ENCODE results near the gene HAO2.

Gene HAO2

GRCh38 chr1:119435052-119435451 is 66.5 kb downstream of the HAO2 start:
- no peak for TF ChIP-seq USF1 (IDR thresholded peaks at IDR 0.05)
- TF ChIP-seq REST (IDR thresholded peaks at IDR 0.05; ENCODE audit: low read depth) = no peak
- no peak for TF ChIP-seq ZBTB7A (IDR thresholded peaks at IDR 0.05; ENCODE audit: low read depth)
- TF ChIP-seq TEAD4 (IDR thresholded peaks at IDR 0.05) = no peak
- TF ChIP-seq CEBPB (IDR thresholded peaks at IDR 0.05) = no peak
- no peak for TF ChIP-seq MAX (IDR thresholded peaks at IDR 0.05)
- TF ChIP-seq CREB1 (IDR thresholded peaks at IDR 0.05; ENCODE audit: low read depth) = no peak
- TF ChIP-seq EGR1 (IDR thresholded peaks at IDR 0.05) = no peak
- no peak for TF ChIP-seq YY1 (IDR thresholded peaks at IDR 0.05; ENCODE audit: low read depth)
- no peak for TF ChIP-seq NFIC (IDR thresholded peaks at IDR 0.05)
- no peak for TF ChIP-seq TCF12 (IDR thresholded peaks at IDR 0.05; ENCODE audit: low read depth)
- no peak for TF ChIP-seq RAD21 (IDR thresholded peaks at IDR 0.05; ENCODE audit: low read depth)
- no peak for TF ChIP-seq FOXM1 (IDR thresholded peaks at IDR 0.05; ENCODE audit: borderline replicate concordance, low read depth)
- no peak for TF ChIP-seq EP300 (IDR thresholded peaks at IDR 0.05; ENCODE audit: borderline replicate concordance)
- no peak for TF ChIP-seq TAF1 (IDR thresholded peaks at IDR 0.05; ENCODE audit: low read depth)

- TF ChIP-seq TCF12 (IDR thresholded peaks at IDR 0.05; ENCODE audit: low read depth) (no peak), FOXM1 (IDR thresholded peaks at IDR 0.05; ENCODE audit: borderline replicate concordance, low read depth) (no peak), MAX (IDR thresholded peaks at IDR 0.05) (no peak), RAD21 (IDR thresholded peaks at IDR 0.05; ENCODE audit: low read depth) (no peak), TAF1 (IDR thresholded peaks at IDR 0.05; ENCODE audit: low read depth) (no peak), TEAD4 (IDR thresholded peaks at IDR 0.05) (no peak), ZBTB7A (IDR thresholded peaks at IDR 0.05; ENCODE audit: low read depth) (no peak), NFIC (IDR thresholded peaks at IDR 0.05) (no peak), CEBPB (IDR thresholded peaks at IDR 0.05) (no peak), EP300 (IDR thresholded peaks at IDR 0.05; ENCODE audit: borderline replicate concordance) (no peak), USF1 (IDR thresholded peaks at IDR 0.05) (no peak)
Measured at GRCh38 chr1:119438761-119439160, 70.2 kb downstream of the HAO2 start.

GRCh38 chr1:119440721-119441307 is 72.2 kb downstream of the HAO2 start:
- TF ChIP-seq REST (IDR thresholded peaks at IDR 0.05; ENCODE audit: low read depth) (no peak), NFIC (IDR thresholded peaks at IDR 0.05) (no peak), TEAD4 (IDR thresholded peaks at IDR 0.05) (no peak), EGR1 (IDR thresholded peaks at IDR 0.05) (no peak), RAD21 (IDR thresholded peaks at IDR 0.05; ENCODE audit: low read depth) (no peak), USF1 (IDR thresholded peaks at IDR 0.05) (no peak), CEBPB (IDR thresholded peaks at IDR 0.05) (no peak), CREB1 (IDR thresholded peaks at IDR 0.05; ENCODE audit: low read depth) (no peak), FOXM1 (IDR thresholded peaks at IDR 0.05; ENCODE audit: borderline replicate concordance, low read depth) (no peak), YY1 (IDR thresholded peaks at IDR 0.05; ENCODE audit: low read depth) (no peak)

GRCh38 chr1:119442756-119443155 is 74.2 kb downstream of the HAO2 start:
- TF ChIP-seq EGR1 (IDR thresholded peaks at IDR 0.05) (no peak), CEBPB (IDR thresholded peaks at IDR 0.05) (no peak), YY1 (IDR thresholded peaks at IDR 0.05; ENCODE audit: low read depth) (no peak), TEAD4 (IDR thresholded peaks at IDR 0.05) (no peak), USF1 (IDR thresholded peaks at IDR 0.05) (no peak), NFIC (IDR thresholded peaks at IDR 0.05) (no peak), TCF12 (IDR thresholded peaks at IDR 0.05; ENCODE audit: low read depth) (no peak), REST (IDR thresholded peaks at IDR 0.05; ENCODE audit: low read depth) (no peak), ZBTB7A (IDR thresholded peaks at IDR 0.05; ENCODE audit: low read depth) (no peak), CREB1 (IDR thresholded peaks at IDR 0.05; ENCODE audit: low read depth) (no peak), RAD21 (IDR thresholded peaks at IDR 0.05; ENCODE audit: low read depth) (no peak), FOXM1 (IDR thresholded peaks at IDR 0.05; ENCODE audit: borderline replicate concordance, low read depth) (no peak), TAF1 (IDR thresholded peaks at IDR 0.05; ENCODE audit: low read depth) (no peak), EP300 (IDR thresholded peaks at IDR 0.05; ENCODE audit: borderline replicate concordance) (no peak), MAX (IDR thresholded peaks at IDR 0.05) (no peak)
